Stimulated activated CD8-positive, alpha-beta memory T cell treated with anti-CD3 and anti-CD28 coated beads, Interleukin-7, amount 100 ng/mL, for 4 hours (primary cell): Measurements from ENCODE around the gene FAM13C.

Experiments used
- DNase-seq, 2 donors: peaks; one replicate each; pipeline ENCODE4 v3.0.0-alpha.2; 2020; ENCODE audit warnings: low read depth in 2 of 2

FAM13C gene

GRCh38 chr10:59317066-59317465, 45.3 kb downstream of the FAM13C start:
- DNase-seq, result no peak

GRCh38 chr10:59315465-59315864, 46.9 kb downstream of the FAM13C start:
- DNase-seq, result no peak

- no peak for DNase-seq
These were observed 48.1 kb downstream of the FAM13C start for GRCh38 chr10:59314268-59314667.

GRCh38 chr10:59312247-59312646, 50.1 kb downstream of the FAM13C start:
- no peak for DNase-seq

GRCh38 chr10:59311025-59311424, 51.3 kb downstream of the FAM13C start:
- no peak for DNase-seq

GRCh38 chr10:59310324-59310914, 51.9 kb downstream of the FAM13C start:
- no peak for DNase-seq

- DNase-seq, result no peak
These were observed 57.7 kb downstream of the FAM13C start for GRCh38 chr10:59304521-59305097.

GRCh38 chr10:59303018-59303417, 59.3 kb downstream of the FAM13C start:
- no peak for DNase-seq

- no peak for DNase-seq
These were observed 60.0 kb downstream of the FAM13C start for GRCh38 chr10:59302381-59302780.

- no peak for DNase-seq
These were observed 61.1 kb downstream of the FAM13C start for GRCh38 chr10:59301067-59301754.

GRCh38 chr10:59300386-59300785, 62.0 kb downstream of the FAM13C start:
- no peak for DNase-seq

GRCh38 chr10:59299933-59300332, 62.4 kb downstream of the FAM13C start:
- DNase-seq, result no peak

- DNase-seq, result no peak
These were observed 71.9 kb downstream of the FAM13C start for GRCh38 chr10:59290448-59290847.

- DNase-seq, result no peak
These were observed 72.5 kb downstream of the FAM13C start for GRCh38 chr10:59289853-59290252.

GRCh38 chr10:59287587-59288255, 74.6 kb downstream of the FAM13C start:
- DNase-seq, result no peak

- DNase-seq, result no peak
These were observed 76.5 kb downstream of the FAM13C start for GRCh38 chr10:59285848-59286247.

- DNase-seq, result no peak
These were observed 77.3 kb downstream of the FAM13C start for GRCh38 chr10:59285073-59285472.

- no peak for DNase-seq
These were observed 78.0 kb downstream of the FAM13C start for GRCh38 chr10:59284118-59284975.

GRCh38 chr10:59283456-59284091, 78.8 kb downstream of the FAM13C start:
- DNase-seq, result no peak

GRCh38 chr10:59281861-59282260, 80.5 kb downstream of the FAM13C start:
- DNase-seq, result no peak

GRCh38 chr10:59279991-59280505, 82.3 kb downstream of the FAM13C start:
- no peak for DNase-seq
